NCI-H2227 (cell line): Measurements from ENCODE around the gene C1QL2.

ENCODE experiments used
- DNase-seq: peaks from one replicate; lab custom pipeline; 2025; ENCODE audit not compliant: unreplicated experiment; lab: John Stamatoyannopoulos, UW

Gene C1QL2

DNA sequence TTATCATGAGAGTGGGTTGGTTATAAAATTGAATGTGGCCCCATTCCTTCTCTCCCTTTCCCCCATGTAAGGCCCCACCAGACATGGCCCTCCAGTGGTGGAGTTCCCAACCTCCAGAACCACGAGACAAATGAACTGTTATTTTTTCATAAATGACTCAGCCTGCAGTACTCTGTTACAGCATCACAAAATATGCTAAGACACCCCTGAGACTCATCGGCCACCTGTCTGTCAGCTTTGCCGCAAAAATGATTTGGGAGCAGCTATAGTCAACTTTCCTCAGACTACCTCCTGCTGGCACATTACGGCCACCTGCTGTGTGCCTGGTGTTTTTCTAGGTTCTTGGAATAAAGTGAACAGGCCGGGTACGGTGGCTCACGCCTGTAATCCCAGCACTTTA, 21.4 kb upstream of the C1QL2 start:
- no peak for DNase-seq

GRCh38 chr2:119179202-119179601, 20.7 kb upstream of the C1QL2 start:
- no peak for DNase-seq

DNA sequence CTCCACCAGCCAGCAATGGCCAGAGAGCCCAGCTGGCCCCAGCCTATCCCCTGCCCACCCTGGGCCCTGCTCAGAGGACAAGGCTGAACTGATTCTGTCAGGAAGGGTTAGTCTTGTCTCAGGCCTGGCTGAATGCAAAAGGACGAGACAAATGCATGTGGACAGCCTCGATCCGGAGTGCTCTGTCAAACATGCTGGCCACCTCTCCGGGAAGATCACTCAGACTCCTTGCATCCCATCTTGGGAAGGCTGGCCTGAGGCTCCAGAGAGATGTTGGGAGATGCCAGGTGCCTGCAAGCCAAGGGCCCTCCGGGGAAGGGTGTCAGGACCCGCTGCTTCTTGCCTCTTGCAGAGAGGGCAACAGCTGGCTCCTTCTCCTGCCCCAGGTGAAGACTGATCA, 20.2 kb upstream of the C1QL2 start:
- no peak for DNase-seq

- DNase-seq, result no peak
Measured at GRCh38 chr2:119177838-119178190, 19.3 kb upstream of the C1QL2 start.

- DNase-seq, result no peak
Measured at GRCh38 chr2:119177171-119177837, 18.8 kb upstream of the C1QL2 start.

- DNase-seq, result no peak
Measured at GRCh38 chr2:119175517-119175916, 17.0 kb upstream of the C1QL2 start.

GRCh38 chr2:119174993-119175347, 16.4 kb upstream of the C1QL2 start:
- no peak for DNase-seq

GRCh38 chr2:119174216-119174992, 15.9 kb upstream of the C1QL2 start:
- DNase-seq, result peak; percentile 69

- no peak for DNase-seq
Measured at GRCh38 chr2:119173556-119174060, 15.1 kb upstream of the C1QL2 start.

DNA sequence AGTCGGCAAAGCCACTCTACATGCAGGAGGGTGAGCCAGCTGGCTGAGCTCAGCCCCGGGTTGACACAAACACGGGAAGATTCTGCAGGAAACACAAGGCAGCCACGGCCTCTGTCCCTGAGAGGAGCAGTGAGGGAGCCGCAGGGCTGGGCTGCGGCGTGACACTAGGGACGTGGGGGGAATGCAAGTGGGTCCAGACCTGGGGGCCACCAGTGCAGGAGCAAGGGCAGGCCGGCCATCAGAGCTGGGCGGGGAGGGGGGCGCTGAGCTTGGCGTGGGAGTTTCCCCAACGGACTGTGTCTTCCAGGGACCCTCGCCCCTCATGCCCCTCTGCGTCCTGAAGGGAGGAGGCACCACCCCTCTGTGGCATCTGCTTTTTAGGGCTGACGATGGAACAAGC, 12.0 kb upstream of the C1QL2 start:
- DNase-seq, result no peak

GRCh38 chr2:119169717-119170116, 11.2 kb upstream of the C1QL2 start:
- no peak for DNase-seq

DNA sequence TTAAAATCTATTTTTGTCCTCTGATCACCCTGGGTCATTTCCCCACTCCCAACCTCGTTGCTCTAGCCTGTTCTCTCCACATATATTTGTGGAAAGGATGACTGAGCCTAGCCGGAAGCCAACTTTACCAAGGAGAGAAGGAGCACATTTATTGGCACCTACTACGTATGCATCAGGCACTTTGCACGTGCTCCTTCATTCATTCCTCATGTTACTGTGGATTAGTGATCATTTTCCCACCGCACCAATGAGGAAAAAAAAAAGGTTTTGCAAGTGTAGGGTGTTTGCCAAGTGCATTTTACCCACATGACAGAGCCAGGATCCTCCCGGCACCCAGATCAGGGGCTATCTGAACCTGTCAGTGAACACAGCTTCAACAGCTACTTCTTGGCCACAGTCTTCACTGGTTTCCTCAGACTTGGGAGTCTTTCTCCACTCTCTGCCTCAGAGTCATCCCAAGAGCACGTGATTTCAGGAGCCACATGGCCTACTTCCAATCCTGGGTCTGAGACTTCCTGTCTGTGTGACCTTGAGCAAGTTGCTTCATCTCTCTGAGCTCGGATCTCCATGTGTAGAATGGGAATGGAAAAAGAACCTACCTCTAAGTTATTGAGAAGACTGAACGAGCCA, 1.9 kb upstream of the C1QL2 start:
- DNase-seq, result no peak

DNA sequence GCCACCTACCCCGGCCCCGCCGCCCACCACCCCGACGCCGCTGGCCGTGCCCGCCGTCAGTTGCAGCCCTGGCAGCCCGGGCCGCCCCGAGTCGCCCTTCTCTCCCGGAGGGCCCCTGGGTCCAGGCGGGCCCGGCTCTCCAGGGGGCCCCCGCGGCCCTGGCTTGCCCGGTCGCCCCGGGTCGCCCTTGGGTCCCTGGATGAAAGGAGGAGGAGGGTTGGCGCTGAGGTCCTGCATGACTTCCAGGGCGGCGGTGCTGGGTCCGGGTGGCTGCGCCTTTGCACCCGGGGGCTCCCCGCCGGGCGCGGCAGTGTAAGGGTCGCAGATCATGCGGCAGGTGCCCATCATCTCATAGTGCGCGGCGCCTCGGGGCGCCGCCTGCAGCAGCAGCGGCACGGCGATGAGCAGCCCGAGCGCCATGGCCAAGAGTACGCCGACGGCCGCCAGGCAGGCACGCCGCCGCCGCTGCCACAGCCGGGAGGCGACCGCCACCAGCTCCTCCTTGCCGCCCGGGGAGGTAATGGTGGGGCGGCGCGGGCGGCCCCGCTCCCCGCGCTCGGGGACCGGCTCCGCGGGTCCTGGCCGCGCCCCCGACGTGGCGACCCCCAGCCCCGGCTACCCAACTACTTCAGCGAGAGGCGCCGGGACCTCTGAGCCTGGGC, 570 bp downstream of the C1QL2 start:
- peak; percentile 10 for DNase-seq

DNA sequence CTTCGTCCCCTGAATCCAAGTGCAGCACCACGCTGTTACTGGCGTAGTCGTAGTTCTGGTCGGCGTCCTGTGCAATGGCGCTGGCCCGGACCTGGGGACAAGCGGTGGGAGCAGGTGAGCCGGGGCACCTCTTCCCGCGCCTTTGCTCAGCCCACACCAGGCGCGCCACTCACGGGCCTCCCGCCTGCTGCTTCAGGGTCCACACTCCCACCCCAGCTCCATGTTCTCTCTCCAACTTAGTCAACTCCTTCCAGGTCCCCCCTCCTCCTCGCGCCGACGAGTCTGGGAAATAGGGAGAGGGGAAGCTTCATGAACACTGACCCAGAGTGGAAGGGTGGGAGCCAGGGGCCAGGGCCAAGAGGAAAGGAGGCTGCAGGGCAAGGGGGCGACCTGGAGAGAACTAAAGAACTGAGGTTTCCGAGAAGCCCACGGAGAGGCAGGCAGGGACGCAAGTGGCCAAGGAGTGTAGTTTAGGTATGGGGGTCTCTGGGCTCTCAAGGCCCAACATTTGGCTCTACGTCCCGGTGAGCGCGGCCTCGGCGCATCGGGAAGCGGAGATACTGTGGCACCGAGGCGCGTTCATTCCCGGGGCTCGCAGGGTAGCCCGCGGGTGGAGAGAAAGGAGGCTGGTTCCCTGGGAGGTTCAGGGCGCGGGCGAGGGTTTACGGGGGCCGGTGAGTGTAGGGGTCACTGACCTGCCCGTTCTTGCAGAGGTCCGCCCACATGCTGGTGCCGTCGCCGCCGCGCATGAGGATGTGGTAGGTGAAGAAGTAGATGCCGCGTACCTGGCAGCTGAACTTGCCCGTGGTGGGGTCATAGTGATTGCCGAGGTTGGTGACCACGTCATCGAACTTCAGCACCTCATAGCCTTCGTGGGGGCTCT, 1.4 kb downstream of the C1QL2 start:
- no peak for DNase-seq

GRCh38 chr2:119156105-119156890, 2.3 kb downstream of the C1QL2 start:
- DNase-seq, result no peak

- DNase-seq, result no peak
Measured at GRCh38 chr2:119155633-119156032, 2.9 kb downstream of the C1QL2 start.

- DNase-seq, result peak; percentile 19
Measured at GRCh38 chr2:119154076-119154475, 4.5 kb downstream of the C1QL2 start.

GRCh38 chr2:119149611-119150010, 8.9 kb downstream of the C1QL2 start:
- DNase-seq, result no peak

- DNase-seq, result no peak
Measured at GRCh38 chr2:119147776-119148715, 10.5 kb downstream of the C1QL2 start.
